Activated naive CD4-positive, alpha-beta T cell treated with anti-CD3 and anti-CD28 coated beads, Interleukin-2, amount 50 U/mL, for 16 hours (primary cell): ENCODE measurements around the gene PPP2R5C.
A peak's percentile ranks its signal among the peaks of the same experiment; 100 is the strongest.
"Not testable (repeated sequence)": the region's sequence is repeated elsewhere in the genome, so short reads cannot be mapped to it uniquely, and the experiment has no call there.

Experiments
- DNase-seq: peaks from one replicate; pipeline ENCODE4 v3.0.0-alpha.2; 2020

The PPP2R5C gene

GRCh38 chr14:101783260-101784016 is 21.9 kb downstream of the PPP2R5C start:
- no peak for DNase-seq

GRCh38 chr14:101784631-101785030 is 23.1 kb downstream of the PPP2R5C start:
- no peak for DNase-seq

- DNase-seq: no peak
These were observed 26.6 kb downstream of the PPP2R5C start for GRCh38 chr14:101788016-101788635.

GRCh38 chr14:101789222-101789621 is 27.7 kb downstream of the PPP2R5C start:
- DNase-seq: no peak

DNA sequence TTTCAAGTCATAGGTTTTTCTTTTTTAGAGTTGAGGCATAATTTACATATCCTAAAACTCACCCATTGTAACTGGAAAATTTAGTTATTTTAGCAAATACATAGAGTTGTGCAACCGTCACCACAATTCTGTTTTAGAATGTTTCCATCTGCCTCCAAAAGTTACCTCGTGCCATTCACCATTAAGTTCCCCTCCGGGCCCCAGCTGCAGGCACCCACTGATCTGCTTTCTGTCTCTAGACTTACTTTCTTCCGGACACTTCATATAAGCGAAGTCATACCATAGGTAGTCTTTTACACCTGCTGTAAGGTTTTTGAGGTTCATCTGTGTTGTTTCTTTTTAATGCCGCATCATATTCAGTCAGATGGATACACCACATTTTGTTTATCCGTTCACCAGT is 28.7 kb downstream of the PPP2R5C start:
- no peak for DNase-seq

GRCh38 chr14:101791919-101792572 is 30.5 kb downstream of the PPP2R5C start:
- DNase-seq: no peak

DNA sequence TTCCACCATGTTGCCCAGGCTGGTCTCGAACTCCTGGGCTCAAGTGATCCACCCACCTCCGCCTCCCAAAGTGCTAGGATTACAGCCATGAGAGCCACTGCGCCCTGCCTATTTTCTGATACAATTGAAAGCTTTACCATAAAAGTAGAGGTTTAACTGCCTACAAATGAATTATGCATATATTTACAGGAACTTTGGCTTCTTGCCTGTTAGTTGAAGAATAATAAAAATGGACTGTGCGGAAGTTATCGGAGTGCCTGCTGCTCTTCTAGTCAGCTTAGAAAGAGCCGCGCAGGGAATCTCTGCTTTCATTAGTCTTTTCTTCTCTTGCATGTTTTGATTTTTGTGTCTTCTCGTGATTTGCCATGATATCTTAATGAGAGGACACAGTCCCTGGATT is 34.5 kb downstream of the PPP2R5C start:
- no peak for DNase-seq

- no peak for DNase-seq
These were observed 35.0 kb downstream of the PPP2R5C start for GRCh38 chr14:101796479-101796878.

DNA sequence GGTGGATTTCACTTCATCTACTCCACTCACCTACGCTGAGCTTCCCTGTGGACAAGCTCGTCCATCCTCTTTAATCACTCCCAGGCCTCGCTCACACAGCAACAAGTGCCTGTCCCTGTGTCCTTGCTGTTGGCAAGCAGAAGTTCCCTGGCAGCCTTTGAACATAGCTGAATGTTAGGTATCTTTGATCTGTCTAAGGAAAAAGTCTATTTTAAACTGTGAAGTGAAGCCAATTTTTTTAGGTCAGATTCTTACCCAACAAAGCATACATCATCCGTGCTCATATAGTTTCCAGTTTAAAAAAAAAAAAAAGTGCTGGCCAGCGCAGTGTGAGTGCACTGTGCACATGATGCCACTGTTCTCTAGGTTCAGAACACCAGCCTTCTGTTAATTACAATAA is 36.3 kb downstream of the PPP2R5C start:
- DNase-seq: no peak

GRCh38 chr14:101804373-101804772 is 42.9 kb downstream of the PPP2R5C start:
- DNase-seq: not testable (repeated sequence)

GRCh38 chr14:101806252-101806651 is 44.7 kb downstream of the PPP2R5C start:
- DNase-seq: not testable (repeated sequence)

DNA sequence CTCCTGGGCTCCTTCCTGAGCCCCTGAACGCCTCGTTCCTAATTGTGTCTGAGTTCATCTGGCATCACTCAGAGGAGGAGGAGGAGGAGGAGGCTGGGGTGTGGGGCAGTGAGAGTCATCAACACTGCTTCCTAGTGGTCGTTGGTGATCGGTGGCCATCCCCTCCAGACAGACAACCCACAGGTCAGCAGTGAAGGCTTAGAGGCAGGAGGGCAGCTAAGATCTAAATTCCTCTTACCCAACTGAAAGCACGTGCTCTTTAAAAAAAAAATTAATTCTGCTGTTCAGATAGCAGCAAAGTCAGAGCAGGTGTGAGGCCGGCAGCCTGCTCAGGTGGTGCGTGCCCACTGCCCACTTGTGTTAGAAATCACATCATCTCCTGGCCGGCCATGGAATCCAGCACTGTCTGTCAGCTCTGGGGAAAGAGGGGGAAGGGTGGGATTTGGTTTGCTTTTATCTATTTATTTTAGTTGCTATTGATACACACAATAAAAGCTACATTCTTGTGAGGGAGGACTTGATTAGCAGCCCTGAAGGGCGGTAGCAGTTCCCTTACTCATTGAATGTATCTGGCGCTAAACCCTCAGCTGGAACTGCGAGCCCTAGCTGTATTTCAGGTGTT is 46.6 kb downstream of the PPP2R5C start:
- DNase-seq: no peak

DNA sequence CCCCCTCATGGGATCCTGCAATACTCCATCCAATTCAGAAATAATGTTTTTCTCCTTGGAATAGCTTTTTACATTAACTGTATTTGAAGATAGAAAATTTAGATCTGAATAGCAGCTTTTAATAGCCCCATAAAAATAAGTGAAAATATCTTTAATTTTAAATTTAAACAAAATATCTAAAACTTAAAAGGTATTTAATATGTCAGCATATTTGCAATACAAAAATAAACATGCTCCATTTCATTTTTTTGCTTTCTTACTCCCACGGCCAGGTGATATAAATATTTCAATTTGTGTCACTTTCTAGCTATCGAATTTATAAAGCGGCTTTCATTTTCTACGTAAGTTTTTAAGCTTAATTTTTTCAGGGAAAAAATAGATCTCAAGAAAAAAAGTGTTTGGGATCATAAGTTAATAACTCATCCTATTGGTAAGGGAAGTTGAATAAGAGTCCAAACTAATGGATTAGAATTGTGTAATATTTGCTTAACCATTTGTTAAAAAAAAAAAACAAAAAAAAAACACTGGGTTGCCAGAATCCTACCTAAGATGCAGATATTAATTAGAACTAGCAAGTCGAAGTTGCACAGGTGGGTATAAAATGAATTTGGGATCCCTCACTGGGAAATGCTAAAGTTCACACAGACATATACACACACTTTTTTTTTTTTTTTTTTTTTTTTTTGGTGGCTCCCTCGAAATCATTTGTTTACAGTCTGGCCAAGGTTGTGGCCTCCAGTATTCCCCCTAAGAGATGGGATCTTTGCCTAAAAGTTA is 47.6 kb downstream of the PPP2R5C start:
- DNase-seq: no peak

- DNase-seq: peak; percentile 77
These were observed 48.4 kb downstream of the PPP2R5C start for GRCh38 chr14:101809671-101810514.

- DNase-seq: no peak
These were observed 49.5 kb downstream of the PPP2R5C start for GRCh38 chr14:101810897-101811621.

- no peak for DNase-seq
These were observed 50.6 kb downstream of the PPP2R5C start for GRCh38 chr14:101812071-101812470.

DNA sequence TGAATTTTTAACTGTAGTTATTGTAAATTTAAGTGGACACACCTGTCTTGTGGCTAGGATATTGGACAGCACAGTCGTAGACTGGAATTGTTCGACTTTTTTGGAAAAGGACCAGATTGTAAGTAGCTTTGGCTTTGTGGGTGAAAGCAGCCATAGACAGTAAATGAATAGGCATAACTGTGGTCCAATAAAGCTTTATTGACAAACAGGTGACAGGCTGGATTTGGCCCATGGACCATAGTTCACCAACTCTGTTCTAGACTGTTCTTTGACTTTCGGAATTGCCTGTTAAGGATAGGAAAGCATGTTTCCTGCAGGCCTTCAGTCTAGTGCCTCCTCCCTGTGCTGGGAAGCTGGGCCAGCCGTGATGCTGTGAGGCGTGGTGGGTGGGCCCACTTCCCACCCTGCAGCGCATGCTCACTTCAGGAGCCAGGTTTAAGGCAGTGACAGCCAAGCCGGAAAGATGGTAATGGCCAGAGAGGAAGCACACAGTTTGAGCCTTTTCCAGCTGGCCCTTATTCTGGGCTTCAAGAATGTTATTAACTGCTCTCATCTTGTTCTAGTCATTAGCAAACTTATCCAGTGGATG is 51.8 kb downstream of the PPP2R5C start:
- DNase-seq: no peak

GRCh38 chr14:101813833-101814232 is 52.3 kb downstream of the PPP2R5C start:
- DNase-seq: no peak

DNA sequence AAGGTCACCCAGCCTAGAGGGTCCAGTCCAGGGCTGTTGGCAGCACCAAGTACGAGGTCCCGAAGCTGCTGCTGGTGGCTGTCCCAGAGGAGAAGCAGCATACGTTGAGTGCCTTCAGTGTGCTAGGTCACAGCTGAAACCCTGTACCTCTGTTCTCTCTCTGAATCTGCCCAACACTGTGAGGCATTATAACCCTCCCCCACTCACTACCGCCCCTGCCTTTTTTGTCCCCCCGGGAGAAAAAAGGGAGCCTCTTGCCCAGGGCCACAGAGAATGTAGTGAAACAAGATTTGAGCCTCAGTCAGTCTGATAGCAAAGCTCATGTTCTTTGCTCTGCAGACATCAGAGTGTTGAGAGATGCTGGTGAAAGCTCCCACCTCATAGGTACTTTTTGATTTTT is 53.4 kb downstream of the PPP2R5C start:
- no peak for DNase-seq

DNA sequence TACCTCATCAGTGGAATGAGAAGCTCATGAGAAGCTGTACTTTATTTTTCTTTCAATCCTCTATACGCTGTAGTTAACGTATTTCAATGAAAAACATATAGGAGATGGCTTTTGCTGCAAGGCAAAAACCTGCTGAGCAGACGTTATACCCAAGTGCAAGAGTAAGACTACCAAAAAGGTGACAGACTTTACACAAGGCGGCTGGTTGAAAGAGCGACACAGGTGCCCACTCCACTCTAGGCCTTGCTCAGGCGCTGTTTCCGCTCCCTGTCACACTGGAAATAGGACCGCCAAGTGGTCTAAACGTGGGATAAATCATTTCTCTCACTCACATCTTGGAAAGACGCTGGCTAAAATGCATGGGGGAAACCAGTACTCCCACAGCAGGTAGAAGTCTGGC is 54.5 kb downstream of the PPP2R5C start:
- no peak for DNase-seq

DNA sequence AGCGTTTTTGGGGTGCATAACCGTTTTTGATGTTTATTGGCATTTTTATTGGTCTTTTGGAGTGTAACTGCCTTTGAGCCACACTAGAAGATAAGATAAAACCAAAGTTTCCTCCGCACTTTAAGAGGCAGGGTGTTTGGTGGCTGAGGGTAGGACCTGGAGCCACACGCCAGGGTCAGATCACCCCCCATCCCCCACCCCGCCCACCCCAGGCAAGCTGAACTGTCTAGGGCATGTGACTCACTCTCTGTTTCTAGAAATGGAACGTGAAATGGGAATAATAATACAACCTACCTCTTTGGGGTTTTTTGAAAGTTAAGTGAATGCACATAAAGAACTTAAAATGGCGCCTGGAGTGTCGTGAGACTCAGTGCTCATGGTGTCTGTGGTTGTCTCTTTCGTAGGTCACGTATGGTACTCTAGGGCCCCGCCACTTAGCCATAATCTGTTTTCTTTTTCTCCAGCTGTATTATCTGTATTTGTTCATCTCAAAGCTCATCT is 56.0 kb downstream of the PPP2R5C start:
- DNase-seq: peak; percentile 44
